Activated CD4-positive, alpha-beta T cell treated with anti-CD3 and anti-CD28 coated beads for 4 hours (primary cell): ENCODE results near the gene SMIM13.

Source experiments
- DNase-seq, 2 donors: peaks; one replicate each; pipeline ENCODE4 v3.0.0-alpha.2; 2020

Gene SMIM13

DNA sequence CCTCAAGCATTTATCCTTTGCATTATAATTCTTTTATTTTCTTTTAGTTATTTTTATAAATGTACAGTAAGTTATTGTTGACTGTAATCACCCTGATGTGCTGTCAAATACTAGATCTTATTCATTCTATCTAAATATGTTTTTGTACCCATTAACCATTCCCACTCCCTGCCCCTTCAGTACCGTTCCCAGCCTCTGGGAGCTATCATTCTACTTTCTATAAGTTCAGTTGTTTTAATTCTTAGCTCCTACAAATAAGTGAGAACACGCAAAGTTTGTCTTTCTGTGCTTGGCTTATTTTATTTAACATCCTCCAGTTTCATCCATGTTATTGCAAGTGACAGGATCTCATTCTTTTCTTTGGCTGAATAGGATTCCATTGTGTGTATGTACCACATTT is 30.3 kb downstream of the SMIM13 start:
- DNase-seq, result no peak

DNA sequence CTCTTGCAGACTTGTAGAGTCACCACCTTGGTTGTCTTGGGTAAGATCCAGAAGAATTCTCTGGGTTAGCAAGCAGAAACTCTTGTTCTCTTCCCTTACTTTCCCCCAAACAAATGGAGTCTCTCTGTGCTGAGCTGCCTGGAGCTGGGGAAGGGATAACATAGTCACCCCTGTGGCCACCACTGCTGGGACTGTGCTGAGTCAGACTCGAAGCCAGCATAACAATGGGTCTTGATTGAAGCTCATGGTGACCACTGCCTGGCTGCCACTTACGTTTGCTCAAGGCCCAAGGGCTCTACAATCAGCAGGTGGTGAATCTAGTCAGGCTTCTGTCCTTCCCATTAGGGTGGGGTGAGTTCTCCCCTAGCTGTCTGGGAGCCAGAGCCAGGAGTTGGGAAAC is 33.2 kb downstream of the SMIM13 start:
- no peak for DNase-seq

DNA sequence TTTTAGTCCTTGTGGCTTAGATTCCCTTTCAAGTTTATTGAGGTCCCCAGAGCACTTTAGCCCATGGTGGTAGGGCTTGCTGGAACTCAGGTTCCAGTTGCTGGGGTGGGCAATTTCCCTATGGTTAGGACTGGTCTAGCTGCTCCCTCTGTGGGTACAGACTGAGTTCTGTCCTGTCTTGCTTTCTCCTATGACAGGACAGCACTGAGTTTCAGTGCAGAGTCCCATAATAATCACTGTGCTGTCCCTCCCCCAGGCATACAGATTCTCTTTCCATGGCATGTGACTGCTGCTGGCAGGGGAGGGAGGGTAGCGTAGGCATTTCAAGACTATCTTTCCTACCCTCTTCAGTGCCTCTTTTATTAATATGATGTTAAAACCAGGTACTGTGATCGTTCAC is 35.0 kb downstream of the SMIM13 start:
- no peak for DNase-seq

DNA sequence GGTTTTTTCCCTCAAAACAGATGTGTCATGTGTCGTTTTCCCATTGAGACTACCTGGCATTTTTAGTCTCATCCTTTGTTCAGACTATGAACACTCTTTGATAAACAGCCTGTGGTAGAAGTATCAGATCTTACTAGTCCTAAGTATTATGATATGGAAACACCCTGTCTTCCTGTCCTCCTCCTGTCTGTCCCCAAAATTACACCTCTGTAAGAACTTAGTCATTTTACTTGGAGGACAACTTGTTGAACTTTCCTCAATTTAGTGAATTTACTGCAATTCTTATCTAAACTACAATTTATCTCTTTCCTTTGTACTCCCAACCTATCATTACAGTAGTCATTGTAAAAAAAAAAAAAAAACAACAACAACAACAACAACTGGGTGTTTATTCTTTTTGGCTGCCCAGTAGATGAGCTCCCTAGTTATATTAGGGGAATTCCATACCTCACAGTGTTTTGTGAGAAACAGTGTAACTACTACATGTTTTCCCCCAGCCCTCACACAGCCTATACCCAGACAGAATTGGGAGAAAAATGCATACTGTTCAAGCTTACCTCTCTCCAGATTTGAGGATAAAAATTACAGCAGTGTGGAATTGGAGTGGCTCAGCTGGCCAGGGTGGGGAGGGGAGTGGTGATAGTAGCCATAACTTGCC is 36.4 kb downstream of the SMIM13 start:
- no peak for DNase-seq

DNA sequence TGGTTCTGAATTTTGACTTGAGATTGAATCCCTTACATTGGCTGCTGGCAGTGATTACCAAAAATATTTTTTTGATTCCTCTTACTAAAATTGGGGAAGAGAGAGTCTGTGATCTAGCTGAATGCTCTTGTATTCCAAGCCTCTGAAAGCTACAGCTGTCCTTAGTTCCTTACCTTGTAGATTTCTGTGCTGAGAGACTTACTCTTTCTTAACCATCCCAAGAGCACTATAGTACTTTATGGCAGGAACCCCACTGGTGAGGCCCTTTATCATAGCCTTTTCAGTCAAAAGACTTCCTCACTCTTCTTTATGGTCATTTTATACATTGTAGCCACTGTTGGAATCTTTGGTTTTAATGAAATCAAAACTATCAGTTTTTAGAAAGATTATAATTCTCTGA is 37.0 kb downstream of the SMIM13 start:
- no peak for DNase-seq

DNA sequence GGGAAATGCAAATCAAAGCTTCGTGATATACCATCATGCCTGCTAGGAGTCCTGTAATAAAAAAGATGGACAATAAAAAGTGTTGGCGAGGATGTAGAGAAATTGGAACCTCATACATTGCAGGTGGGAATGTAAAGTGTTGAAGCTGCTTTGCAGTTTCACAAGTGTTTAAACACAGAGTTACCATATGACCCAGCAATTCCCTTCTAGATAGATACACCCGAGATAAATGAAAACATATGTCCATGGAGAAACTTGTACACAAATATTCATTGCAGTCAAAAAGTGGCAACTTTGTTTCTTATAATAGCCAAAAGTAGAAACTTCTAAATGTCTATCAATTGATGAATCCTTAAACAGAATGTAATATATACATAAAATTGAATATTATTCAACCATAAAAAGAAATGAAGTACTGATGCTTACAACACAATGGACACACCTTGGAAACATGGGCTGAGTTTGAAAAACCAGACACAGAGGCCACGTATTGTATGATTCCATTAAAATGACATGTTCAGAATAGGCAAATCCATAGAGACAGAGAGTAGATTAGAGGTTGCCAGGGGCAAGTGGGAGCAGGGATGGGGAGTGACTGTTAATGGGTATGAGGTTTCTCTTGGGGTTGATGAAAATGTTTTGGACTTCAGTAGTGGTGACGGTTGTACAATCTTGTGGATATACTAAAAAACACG is 38.7 kb downstream of the SMIM13 start:
- no peak for DNase-seq

- no peak for DNase-seq
Observed at GRCh38 chr6:11133281-11133680, 39.6 kb downstream of the SMIM13 start.

DNA sequence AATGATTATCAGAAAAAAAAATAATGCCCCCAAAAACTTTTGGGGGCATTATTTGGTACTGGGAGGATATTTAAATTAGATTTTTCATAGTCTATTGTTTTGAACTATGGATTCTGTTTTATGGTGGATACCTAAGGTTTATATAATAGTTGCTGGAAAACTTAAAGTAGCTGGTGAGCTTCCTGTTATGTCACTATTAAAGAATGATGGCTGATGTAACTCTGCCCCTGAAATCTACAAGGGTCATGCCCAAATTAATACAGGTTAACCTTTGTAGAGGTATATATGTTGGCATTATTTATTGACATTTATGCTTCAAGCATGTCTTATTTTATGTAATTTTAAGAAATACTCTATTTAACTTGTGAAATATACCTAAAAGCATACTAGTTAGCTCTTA is 43.2 kb downstream of the SMIM13 start:
- no peak for DNase-seq

DNA sequence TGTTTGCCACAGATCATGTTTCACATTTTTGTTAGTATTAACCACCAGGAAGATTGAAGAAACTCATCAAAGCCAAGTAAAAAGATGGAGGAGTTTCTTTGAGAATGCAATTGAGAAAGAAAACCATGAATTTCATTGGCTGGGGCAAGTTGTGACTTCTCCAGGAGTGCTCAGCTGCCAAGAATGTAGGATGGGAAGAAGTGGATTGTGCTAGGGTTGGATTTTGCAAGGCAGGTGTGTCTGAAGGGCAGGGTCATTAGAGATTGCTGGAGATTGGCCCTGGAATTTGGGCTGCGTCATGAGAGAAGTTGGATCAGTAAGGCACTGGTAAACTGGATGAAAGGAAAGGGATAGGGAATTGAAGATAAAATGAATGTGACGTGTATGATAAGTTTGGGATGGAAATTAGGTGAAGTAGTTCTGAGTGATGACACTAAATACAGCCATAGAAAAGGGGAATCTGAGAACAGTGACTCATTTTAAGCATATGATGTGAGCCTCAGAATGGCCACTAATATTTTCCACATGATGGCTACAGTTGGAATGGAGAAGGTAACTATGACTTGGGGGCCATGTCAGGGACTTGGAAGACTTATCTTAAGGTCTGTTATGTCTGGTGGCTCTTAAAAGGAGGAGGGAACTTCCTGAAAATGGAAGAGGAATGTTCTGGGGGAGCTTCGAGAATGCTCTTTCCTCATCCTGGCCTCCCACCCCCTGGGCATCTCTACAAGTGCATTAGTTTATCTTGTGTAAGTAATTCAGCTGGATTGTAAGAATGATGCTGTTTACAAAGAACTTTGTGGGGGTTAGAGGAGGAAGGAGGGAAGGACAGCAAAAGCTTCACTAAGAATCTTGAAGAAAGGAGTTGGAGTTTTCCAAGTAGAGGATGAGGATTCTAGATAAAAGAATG is 45.7 kb downstream of the SMIM13 start:
- no peak for DNase-seq

GRCh38 chr6:11140056-11140455 is 46.4 kb downstream of the SMIM13 start:
- no peak for DNase-seq

GRCh38 chr6:11141295-11141694 is 47.7 kb downstream of the SMIM13 start:
- DNase-seq, result no peak

DNA sequence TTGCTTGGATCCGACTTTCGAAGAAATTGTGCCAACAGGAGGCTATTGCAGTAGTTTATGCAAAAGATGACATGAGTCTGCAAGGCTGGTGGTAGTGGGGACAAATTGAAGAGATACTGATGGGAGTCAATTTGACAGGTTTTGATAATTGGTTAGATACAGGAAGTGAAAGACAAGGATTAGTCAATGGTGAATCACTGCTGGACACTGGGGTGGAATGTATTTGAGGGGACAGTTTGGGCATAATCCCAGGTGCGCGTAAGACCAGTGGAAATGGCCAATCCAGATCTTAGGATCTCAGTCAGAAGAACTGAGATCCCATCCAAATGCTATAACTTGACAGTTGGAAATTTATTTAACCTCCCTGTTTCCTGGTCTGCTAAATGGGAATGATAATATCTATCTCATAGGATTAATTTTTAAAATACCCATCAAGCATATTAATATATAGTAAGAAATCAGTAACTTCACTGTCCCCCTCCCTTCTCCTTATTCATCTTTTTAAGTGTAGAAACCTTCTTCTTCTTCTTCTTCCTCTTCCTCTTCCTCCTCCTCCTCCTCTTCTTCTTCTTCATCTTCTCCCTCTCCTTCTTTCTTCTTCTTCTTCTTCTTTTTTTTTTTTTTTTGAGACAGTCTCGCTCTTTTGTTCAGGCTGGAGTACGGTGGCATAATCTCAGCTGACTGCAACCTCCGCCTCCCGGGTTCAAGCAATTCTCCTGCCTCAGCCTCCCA is 48.8 kb downstream of the SMIM13 start:
- DNase-seq, result no peak

GRCh38 chr6:11143394-11144371 is 50.0 kb downstream of the SMIM13 start:
- DNase-seq, result no peak

DNA sequence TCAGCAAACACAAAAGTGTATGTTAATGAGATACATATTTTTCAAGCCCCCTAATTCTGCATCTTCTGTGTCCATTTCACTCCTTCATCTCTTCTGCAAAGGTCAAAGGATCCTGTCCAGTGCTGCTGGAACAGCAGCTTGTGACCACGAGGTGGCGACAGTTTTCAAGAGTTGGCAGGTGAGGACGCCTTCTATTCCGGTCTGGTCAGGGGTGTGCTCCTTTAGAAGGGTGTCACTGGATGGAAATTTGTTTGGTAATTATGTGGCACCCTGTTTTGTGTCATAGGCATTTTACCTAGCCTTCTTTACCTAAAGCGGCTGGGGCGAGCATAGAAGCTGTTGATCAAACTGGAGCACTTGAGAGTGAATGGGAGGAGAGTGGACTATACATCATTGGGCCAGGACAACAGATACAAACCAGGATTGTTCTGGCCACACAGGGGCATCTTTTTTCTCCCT is 50.8 kb downstream of the SMIM13 start:
- peak; percentile 69 to 77 for DNase-seq

DNA sequence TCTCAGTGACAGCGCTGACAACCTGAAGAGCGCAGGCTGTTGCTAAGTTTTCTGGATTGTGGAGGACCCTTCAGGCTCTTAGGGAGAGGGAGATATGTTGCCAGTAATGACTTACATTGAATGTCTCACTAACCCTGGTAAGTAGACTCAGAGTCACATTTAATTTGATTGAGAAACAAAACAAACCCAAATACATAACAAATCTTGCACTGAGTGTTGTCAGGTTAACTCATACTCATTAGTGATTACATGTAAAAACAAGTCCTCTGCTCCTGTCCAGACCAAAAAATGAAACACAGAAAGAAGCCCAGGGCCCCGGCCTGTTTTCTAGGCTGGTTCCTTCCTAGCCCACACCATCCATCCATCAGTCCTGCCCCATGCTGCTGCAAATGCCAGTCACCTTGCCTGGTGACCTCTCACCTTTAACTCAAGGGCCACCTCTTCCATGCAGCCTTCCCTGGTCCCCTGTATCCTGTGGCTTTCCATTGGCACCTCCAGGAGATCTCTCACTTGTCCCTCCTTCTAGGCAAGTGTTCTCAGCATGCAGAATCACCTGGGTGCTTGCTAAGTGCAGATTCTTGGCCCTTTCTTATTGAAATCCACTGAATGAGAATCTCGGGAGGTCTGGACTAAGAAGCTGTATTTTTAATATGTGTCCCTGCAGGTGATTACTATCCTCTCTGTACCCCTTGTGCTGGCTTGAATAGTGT is 52.6 kb downstream of the SMIM13 start:
- DNase-seq, result no peak

DNA sequence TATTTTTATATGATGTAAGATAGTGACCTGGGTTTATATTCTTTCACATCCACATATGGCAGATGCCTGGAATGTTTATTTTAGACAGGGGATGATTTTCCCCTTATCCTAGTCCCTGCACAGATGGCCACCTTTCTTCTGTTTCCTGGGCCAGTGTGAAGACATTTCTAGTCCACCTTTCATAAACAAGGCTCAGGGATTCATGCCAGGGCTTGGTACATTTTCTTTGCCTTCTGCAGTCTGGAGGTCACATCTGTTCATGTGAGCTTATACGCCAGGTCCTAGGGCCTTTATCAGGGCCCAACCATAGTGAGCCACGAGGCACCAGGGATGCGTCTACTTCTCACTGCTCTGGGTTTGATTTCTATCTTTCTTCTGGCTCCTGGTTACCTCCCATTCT is 55.9 kb downstream of the SMIM13 start:
- no peak for DNase-seq

DNA sequence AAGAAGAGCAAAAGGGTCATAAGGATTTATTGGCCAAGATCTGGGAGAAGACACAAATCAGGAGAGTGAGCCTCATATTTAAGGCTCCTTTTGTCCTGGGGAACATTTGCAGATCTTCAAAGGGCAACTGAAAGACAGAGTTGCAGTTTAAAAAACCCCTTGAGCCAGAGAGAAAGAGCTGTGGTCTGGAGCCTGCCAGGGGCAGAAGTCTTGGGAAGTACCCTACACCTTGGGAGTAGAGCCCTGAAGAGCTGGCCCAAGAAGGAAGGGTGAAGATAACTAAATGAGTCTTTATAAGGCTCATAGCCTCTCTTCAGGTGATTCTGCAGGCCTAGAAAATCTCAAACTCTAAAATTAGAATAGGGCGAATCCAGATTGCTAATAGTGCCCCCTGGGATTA is 57.9 kb downstream of the SMIM13 start:
- DNase-seq, result no peak

- no peak for DNase-seq
Observed at GRCh38 chr6:11152581-11152980, 58.9 kb downstream of the SMIM13 start.

DNA sequence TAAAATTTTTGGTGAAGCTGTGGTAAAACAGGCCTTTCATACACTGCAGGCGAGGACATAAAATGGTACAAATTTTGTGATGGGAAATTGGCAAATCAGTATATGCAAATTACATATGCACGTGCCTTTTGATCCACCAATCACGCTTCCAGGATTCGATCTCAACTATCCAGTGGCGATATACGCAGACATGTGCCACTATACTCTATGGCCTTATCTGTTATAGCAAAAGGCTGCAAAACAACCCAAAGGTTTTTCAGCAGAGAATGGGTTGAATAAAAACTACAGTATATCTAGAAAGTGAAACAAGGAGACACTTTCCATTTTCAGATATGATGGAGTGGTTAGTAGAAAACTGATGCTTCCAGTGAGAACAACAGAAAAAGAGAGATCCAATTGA is 59.8 kb downstream of the SMIM13 start:
- no peak for DNase-seq

- DNase-seq, result no peak
Observed at GRCh38 chr6:11155589-11155988, 62.0 kb downstream of the SMIM13 start.

- DNase-seq, result no peak
Observed at GRCh38 chr6:11160199-11160598, 66.6 kb downstream of the SMIM13 start.
